GM19395 (cell line): ENCODE data around the gene XK.

Experiments used
- ATAC-seq: cut with Tn5 transposase; IDR thresholded peaks from one replicate; pipeline ENCODE4 v1.9.1; 2021; ENCODE audit warnings: mild to moderate bottlenecking, moderate library complexity; ENCODE audit not compliant: unreplicated experiment

The XK gene

DNA sequence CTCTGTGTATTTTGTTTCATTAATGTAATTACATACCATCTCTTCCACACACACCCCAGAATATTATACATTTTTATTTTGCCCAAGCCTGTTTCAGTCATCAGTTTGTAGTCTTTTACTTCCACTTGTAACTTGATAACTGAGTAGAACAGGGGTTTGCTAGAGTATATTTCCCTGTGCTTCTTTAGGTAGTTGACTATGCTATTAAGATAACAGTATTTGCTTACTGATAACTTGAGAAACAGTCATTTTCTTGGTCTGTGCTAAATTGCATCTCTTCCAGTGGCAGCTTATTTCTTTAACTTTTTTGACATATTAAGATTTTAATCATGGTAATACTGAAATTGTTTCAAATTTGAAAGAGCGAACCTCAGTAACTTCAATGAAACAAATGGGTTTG is 7.0 kb upstream of the XK start:
- ATAC-seq: no peak

GRCh38 chrX:37679230-37679629 is 6.4 kb upstream of the XK start:
- no peak for ATAC-seq

GRCh38 chrX:37679888-37680287 is 5.7 kb upstream of the XK start:
- no peak for ATAC-seq

DNA sequence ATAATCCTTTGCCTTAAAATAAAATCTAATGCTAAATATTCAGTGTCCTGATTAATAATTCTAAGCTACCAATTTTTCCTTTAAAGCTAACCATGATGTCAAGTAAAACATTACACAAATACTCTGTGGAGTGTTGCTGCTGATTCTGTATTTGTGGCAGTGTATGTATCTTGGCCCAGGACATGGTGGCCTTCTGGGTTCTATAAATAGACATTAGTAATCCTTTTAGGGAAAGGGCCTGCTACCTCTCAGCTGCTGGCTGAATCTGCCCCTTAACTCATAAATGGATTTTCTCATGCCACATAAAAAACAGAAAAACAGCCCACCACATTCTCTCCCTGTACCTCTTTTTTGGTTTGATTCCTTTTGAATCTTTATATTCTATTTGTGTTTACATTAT is 1.2 kb upstream of the XK start:
- ATAC-seq: no peak

DNA sequence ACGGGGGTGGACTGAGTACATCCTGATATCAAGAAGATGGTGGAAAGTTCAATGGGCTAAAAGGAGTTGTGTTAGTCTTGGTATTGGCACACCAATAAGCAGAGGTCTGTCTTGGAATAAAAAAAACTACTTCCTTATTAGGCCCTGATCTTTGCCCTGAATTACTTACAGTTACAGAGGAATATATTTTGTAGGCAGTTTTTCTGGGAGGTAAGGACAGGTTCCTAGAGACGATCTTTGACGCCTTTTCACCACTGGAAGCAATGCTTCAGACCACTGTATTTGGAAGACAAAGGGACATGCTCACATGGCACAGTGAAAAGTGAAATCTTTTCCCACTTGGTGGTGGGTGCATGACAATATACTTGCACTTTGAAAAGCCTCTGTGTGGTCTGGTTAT is 618 bp upstream of the XK start:
- ATAC-seq: no peak

GRCh38 chrX:37686369-37686995 is 891 bp downstream of the XK start:
- no peak for ATAC-seq

GRCh38 chrX:37686996-37687395 is 1.4 kb downstream of the XK start:
- ATAC-seq: no peak

GRCh38 chrX:37690119-37690518 is 4.5 kb downstream of the XK start:
- ATAC-seq: no peak

- no peak for ATAC-seq
These were observed 7.3 kb downstream of the XK start for GRCh38 chrX:37692918-37693317.

- ATAC-seq: no peak
These were observed 11.7 kb downstream of the XK start for GRCh38 chrX:37697169-37697760.

DNA sequence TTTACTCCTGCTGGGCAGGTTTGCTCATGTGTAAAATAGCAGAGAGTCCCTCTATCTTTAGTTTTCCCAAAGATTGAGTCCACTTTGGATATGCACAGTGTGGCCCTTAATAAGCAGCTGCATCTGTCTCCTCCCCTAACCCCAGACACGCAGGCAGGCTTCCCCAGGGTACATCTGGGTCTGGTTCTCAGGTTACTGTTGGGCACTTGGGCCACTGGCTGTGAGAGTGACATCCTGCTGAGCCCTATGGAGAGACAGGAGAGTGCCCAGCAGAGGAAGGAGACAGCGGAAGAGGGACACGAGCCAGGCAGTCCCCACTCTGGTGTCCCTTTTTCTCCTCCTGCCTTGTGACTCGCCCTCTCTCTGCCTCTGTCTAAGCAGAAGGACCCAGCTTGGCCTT is 16.0 kb downstream of the XK start:
- ATAC-seq: no peak

- no peak for ATAC-seq
These were observed 26.4 kb downstream of the XK start for GRCh38 chrX:37711991-37712390.

DNA sequence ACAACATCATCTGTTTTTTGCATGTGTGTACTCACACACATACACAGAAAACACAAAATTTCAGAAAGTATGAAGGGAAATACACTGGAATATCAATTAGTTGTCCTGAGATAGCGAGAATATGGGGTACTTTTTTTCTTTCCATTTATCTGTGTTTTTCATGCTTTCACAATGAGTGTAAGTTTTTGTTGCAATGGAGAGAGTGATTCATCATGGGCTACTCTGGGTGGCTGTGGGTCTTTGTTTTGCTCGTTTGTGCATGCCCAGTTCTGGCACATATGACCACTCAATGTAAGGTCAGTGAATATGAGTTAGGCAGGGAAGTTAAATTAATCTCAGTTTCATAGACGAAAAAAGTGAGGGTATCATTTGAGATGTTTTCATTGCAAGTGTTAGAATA is 26.9 kb downstream of the XK start:
- peak; percentile 47 for ATAC-seq

- ATAC-seq: no peak
These were observed 28.9 kb downstream of the XK start for GRCh38 chrX:37714479-37714878.

DNA sequence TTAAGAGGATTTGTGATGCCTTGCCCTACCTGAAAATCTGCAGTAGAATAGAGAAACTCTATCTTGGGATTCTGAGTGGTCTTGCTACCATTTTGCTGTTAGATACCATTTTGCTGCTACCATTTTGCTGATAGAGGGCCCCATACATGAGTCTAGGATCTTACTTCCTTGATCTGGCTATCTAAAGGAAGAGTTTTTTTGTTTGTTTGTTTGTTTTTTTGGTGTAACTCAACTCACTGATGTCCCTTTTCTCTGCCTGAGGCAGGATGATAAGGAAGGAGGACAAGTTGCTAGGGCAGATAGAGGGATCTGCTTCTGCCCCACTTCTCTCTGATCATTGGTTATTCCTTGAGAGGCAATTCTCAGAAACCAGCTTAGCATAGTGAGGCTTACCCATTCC is 31.0 kb downstream of the XK start:
- ATAC-seq: no peak

DNA sequence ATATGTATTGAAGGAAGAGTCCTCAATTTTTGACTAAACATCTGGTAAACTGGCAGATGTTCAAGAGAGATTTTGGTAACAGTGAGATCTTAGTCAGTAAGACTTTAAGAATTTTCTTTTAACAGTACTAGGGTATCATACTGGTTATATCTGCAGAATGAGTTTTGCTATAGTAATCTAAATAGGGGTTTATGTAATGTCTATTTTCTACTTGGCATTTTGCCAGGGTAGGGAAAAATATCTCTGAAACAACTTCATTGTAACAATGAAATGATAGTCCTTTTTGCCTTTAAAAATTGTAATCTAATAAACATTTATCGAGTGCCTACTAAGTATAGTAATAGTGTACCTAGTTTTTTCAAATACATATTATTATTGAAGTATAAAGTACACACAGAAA is 32.1 kb downstream of the XK start:
- ATAC-seq: no peak

DNA sequence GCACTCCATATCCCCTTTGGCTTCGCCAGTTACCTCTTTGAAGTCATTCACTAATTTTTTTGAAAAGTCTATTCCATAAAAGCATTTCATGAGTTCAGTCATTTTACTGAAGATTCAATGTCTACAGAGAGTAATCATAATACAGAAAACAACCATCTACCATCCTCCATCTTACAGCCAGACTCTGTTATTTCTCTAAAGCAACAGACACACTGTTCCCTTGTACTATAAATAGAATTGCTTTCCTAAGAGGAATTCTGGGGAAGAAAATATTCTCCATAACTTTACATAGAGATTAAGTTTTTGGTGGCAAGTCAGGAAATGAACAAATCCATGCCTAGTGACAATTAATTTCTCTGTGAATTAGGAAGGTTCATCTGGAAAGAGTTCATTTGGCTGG is 37.0 kb downstream of the XK start:
- no peak for ATAC-seq

DNA sequence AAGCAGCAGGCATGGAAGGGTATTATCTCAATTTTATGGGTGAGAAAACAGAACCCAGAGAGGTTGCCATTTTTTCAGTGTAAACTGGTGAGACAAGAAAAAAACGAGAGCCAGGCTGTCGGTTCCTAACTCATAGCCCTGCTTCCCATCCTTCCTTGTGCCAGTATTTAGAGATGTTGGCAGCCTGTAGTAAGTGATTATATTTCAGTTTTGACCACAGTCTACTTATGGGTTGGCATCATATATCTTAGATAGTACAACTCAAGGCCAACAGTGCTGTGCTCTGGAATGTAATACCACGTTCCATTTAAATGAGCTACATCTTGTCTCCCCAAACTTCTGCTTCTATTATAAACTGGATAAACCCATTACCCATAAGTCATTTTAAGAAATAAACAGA is 40.8 kb downstream of the XK start:
- ATAC-seq: no peak

DNA sequence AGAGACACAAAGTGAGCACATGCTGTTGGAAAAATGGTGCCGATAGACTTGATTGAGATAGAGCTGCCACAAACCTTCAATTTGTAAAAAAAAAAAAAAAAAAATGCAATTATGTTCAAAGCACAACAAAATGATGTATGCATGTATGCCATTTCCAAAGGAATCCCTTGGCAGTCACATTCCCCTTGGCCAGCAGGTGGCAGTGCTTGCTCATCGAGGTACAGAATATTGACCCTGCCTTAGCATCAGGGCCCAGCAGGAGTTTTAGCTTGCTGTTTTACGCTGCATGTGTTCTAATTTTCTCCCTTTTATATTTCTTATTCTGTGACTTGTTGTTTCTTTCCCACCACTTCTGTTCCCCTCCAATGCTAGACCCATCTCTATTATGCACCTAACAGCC is 59.8 kb downstream of the XK start:
- peak; percentile 70 for ATAC-seq

DNA sequence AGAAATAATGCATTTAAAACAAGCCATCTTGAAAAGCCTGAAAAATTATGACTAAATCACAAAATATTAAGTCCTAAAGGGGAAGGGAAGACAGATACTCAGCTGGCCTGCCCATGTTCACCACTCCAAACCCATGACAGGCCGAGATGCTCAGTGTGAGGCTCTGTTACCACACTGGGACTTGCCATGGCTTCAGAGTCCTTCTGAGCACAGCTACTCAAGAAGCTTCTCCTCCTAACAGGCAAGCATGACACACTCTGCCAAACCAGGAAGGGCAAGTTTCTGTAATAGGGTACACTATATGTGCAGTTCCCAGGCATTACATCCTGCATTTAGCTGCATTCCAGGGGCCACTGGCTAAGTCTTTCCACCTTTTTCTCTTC is 60.2 kb downstream of the XK start:
- peak; percentile 40 for ATAC-seq

DNA sequence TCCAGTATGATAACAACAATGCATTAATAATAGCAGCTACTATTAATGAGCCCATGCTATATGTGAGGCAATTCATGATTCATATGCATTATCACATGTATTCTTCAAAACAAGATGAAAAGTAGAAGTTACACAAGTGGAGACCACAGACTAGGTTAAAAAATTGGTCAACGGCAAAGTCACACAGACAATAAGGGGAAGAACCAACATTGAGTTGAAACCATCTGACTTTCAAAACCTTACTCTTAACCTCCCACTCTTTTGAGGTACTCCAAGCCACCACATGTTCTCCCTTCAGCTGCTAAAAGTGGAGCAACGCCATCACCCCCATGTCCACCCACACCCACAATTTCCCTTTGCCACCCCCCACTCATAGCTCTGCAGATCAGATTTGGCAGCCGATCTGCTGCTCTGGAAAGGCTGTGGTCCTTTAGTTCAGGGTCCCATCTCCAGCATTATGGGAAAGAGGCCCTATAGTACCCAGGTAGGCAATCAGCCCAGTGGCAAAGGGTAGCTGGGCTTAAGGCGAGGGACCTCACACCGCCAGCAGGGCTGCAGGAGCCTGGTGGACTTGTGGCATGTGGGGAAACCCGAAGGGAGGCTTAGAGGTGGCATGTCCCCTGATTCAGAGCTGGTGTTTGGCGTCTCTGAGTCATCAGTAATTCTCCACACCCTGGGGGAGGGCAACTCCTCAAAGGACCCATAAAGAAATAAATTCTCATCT is 60.8 kb downstream of the XK start:
- peak; percentile 93 for ATAC-seq

DNA sequence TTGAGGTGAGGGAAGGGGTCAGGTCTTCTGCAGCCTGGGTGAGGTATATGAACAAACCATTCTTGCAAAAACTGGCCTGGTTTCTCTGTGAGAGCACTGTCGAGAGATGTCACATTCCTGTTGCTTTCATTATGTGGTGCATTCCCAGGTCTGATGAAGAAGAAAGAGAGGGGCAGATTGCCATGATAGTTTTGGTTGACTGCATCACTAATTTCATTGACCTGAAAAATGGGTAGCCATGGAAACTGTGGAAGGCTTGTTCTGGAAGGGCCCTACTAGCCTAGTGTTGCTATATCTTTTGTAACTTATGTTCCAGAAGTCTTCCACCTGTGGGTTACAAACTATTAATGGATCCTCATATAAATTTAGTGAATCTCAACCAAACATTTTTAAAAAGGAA is 61.4 kb downstream of the XK start:
- ATAC-seq: no peak

DNA sequence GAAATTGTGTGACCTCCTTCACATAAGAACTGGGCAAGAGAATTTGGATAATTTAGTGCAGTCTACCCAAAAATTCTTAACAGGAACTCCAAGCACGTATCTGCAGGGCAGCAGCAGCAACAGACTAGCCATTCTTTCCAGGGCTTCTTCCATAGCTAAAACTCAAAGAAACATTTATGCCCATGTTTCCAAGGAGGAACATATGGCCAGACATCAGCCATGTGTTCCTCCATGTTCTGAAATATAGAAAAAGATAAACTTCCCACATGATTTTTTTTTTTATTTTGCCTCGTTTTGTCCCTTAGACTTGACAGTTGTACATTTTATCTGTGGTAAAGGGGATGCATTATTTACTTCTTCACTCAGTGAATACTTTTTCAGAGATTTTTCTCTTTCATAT is 66.7 kb downstream of the XK start:
- ATAC-seq: no peak
